DMS79 treated with DMSO at 0.1 percent for 48 hours (cell line): Measurements from ENCODE around the gene VAV3.
A peak's percentile ranks its signal among the peaks of the same experiment; 100 is the strongest.
"Not testable (repeated sequence)": the region's sequence is repeated elsewhere in the genome, so short reads cannot be mapped to it uniquely, and the experiment has no call there.

Experiments used
- DNase-seq: peaks from one replicate; lab custom pipeline; 2025; lab: John Stamatoyannopoulos, UW

The VAV3 gene, protein sequence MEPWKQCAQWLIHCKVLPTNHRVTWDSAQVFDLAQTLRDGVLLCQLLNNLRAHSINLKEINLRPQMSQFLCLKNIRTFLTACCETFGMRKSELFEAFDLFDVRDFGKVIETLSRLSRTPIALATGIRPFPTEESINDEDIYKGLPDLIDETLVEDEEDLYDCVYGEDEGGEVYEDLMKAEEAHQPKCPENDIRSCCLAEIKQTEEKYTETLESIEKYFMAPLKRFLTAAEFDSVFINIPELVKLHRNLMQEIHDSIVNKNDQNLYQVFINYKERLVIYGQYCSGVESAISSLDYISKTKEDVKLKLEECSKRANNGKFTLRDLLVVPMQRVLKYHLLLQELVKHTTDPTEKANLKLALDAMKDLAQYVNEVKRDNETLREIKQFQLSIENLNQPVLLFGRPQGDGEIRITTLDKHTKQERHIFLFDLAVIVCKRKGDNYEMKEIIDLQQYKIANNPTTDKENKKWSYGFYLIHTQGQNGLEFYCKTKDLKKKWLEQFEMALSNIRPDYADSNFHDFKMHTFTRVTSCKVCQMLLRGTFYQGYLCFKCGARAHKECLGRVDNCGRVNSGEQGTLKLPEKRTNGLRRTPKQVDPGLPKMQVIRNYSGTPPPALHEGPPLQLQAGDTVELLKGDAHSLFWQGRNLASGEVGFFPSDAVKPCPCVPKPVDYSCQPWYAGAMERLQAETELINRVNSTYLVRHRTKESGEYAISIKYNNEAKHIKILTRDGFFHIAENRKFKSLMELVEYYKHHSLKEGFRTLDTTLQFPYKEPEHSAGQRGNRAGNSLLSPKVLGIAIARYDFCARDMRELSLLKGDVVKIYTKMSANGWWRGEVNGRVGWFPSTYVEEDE

DNA sequence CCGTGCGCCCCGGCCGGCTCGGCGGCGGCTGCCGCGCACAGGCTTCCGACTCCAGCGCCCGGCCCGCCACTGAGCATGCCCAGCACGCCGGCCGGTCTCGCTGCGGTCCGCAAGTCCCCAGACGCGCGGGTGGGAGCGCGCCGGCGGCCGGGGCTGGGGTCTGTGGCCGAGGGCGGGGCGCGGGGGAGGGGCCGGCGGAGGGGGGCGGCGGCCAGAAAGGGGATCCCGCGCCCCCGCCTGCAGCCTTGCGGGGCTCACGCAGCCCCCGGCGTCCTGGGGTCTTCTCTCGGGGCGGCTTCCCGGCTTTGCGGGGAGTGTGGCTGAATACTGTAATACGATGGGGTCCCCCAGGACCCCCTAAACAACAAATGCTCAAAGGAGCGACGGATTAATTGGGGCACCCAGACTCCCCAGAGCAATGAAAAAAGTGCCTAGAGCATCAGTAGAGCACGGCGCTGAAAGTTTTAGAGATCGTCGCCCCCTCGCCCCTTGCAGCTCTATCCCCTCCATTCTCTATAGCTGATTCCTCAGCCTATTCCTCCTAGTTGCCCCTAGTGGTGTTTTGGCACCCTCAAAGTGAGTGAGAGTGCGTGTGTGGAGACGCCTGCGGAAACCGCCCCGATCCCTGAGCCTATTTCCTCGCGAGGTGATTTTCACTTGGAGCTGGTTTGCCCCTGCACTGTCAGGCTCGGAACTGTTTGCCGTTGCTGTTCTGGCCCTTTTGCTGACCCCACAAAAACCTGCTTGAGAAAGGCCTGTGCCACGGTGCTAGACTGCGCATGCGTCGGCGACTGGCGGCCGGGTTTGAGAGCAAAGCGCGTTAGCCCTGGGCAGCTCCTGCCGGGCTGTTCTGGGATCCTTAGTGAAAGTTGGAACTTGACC, at the start of gene VAV3:
VAV3 (minus strand) TSS at position 71 of the 882 bp plus-strand sequence. CDS start 311 bp downstream, outside the sequence.
- peak; percentile 62 for DNase-seq

DNA sequence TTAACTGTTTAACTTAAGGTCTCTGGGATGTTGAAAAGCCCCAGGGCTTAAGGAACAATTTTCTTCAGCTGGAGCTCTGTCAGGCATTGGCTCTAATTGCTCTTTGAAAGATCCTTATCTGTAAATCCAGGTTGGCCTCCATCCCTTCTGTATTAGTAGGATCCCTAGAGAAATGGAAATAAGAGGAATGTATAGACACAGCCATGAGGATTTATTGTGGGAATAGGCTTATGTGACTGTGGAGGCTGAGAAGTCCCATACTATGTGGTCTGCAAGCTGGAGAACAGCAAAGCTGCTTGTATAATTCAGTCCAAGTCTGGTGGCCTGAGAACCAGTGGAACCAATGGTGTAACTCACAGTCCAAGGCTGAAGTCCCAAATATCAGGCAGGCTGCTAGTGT, 47.6 kb upstream of the VAV3 start:
- no peak for DNase-seq

DNA sequence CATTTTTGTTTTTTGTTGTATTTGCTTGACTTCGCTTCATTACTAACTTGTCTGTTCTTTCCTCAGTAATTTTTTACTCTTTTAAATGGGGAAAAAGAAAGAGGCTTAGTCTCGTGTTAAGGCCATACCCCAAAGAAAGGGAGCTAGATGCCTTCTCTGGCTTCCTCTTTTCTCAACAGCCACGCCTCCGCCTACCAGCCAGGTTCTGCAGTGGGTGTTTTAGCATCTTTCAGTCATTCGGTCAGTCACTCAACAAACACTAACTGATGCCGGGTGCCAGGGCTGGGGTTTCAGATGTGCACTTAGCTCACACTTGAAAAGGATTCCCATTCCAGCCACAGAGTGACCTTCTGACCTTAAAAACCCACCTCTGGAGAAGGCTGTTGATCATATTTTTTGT, 46.3 kb upstream of the VAV3 start:
- no peak for DNase-seq

DNA sequence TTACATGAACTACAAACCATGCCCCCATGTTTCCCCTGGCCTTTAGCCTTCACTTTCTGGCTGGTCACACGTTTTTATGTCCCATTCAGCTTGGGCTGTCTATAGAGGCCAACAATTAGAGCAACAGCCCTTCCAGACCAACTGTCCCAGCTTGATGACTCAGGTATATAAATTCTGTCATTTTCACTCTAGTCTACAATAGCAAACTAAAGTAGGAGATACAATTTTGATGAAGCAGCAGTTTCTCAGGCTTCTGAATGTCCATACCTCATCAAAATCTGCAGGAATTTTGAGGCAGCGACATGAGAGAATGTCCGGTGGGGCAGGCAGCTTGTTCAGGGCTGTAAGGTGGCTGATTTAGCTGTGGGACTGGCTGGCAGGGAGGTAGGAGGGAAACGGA, 45.6 kb upstream of the VAV3 start:
- no peak for DNase-seq

DNA sequence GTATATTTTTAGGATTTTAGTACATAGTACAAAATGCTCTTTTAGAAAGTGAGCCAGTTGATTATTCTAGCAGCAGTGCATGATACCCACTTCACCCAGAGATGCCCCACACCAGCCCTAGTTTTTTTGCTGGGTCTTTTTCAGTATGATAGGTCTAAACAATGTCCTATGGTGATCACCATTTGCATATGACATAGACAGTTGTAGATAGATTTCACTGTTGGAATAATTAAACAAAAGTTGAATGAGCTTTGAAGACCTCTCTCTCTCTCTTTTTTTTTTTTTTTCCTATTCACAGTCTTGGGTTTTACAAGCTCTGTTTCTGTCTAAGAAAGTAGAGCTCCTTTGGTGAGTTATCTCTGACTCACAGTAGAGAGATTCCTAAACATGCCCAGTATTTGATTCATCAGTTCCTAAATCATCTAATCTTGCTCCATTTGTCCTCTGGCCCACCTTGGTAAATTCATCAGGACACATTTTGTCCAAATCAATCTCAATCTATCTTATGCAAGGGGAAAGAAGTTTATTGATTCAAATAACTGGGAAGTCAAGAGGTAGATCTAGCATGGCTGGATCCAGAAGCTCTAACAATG, 44.7 kb upstream of the VAV3 start:
- DNase-seq = no peak

DNA sequence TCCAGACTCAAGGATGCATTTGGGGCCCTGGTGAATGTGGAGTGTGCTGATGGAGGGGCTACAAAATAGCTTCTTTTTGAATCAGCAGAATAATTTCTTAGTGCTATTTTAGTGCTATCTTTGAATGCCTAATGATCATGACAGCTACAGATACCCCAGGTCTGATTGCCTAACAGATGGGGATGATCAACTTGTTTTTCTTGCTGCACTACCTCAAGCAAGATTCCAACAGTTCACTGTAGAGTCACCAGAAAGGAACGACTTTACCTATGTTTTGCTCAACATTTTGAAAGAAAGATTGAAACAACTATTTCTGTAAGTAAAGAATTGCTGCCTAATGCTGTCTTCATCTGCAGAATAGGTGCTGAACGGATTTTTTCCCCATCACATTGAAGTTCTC, 42.6 kb upstream of the VAV3 start:
- no peak for DNase-seq

DNA sequence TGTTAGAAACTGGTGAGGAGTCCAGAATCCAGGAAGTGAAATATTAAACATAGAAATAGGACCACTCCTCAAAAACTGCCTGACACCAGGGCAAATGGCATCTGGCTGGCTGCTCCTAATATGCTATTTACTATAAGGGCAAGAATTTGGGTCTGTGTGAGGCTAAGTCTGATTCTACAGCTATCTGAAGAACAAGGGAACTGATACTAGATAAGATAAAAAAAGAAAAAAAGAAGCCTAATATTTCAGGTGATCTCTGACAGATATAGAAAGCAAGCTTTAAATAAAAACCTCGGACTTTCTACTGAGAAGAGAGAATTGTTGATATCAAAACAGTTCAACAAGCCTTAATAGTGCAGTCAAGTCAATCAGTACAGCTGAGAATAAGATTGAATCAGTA, 42.1 kb upstream of the VAV3 start:
- no peak for DNase-seq

DNA sequence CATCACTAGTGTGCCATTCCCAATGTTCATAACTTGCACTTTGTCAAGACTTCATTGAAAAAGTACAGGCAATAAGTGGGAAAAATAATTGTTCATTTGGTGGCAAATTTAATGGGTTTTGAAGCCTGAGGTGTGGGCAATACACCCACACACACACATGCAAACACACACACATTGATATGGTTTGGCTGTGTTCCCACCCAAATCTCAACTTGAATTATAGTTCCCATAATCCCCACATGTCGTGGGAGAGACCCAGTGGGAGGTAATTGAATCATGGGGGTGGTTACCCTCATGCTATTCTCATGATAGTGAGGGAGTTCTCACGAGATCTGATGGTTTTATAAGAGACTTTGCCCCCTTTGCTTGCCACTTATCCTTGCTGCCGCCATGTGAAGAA, 39.9 kb upstream of the VAV3 start:
- not testable (repeated sequence) for DNase-seq

DNA sequence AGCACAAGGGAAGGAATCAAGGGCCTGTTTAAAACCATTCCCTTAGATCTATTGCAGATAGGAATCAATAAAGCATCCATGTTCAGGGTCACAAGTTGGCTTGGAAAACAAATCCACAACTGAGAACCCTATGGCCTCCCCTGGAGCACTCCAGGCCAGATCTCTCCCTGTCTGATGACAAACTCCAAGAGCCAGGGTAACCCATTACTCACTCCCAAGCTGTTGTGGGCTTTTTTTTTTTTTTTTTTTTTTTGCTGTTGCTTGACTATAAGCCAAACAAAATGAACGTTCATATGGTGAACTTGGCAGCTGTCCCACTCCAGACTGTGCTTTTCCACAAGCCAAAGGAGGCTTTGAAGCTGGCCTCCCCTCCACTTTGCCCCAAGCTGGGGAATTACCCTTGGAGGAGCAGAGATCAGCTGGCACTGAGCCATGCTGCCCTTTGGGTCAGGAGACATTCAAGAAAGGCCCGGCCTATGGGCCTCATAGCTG, 35.7 kb upstream of the VAV3 start:
- peak; percentile 72 for DNase-seq

DNA sequence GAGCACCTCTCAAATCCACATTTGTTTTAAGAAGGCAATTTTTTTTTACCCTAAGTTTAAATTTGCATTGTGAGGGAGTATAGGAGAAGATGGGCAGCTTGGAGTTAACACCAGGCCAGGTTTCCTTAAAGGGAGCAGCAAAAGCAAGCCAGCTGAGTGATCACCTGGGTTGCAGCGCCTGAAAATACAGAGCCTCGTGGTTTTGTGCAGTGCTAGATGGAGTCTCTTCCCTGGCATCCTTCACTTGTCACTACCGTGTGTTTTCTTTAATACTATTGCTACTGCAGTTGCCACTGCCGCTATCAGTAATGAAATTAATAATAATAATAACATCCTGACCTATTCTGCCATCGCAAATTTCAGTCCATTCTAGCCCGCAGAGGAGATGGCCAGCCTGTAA, 35.2 kb upstream of the VAV3 start:
- peak; percentile 19 for DNase-seq

DNA sequence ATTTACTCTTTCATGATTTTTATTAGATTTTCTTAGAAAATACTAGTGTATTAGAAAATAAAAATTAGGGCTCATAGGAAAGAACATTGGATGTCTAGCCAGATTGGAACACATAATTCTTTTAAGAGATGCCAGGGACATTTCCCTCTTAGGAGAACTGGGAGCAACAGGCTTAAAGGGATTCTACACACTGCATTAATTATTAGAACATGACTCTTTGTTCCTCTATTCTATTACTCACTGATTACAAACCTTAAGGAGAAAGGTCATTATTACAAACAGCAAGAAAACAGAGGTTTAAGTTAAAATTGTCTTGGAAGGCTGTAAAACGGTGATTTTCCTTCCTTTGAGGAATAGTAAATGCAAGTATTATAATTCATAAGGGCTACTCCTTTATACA, 32.9 kb upstream of the VAV3 start:
- DNase-seq = no peak

DNA sequence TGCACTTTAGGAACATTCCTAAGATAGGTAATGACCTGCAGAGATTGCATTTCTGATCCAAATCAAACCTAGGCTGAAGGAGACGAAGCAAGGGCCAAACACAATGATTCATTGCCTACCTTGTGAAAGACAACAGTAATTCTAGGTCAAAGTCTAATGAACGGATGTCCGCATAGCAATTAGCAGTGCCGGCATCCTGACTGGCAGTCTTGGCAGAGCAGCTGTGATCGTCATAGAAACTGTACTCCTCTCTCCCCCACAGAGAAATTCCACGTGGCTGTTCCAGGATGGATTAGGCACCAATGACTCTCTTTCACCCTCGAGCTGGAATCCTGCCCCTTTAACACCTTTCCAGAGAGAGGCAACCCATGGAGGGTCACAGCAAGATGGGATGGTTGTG, 28.9 kb upstream of the VAV3 start:
- DNase-seq = no peak

DNA sequence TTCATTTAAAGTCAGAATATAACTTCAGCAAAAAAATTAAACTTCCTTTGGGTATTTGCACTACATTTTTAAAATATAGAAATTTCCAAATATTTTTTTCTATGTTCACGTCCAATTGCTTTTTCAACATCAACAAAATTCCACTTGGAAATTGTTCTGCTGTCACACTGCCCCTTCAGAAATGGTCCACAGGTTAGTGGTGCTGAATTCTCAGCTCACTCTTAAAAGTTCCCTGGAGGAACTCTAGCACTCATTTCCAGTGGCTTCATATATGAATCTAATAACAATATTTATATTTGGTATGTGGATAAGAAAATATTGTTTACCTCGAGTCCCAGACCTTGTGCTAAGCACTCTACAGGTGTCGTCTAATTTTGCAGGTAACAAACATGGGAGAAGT, 27.4 kb upstream of the VAV3 start:
- no peak for DNase-seq

DNA sequence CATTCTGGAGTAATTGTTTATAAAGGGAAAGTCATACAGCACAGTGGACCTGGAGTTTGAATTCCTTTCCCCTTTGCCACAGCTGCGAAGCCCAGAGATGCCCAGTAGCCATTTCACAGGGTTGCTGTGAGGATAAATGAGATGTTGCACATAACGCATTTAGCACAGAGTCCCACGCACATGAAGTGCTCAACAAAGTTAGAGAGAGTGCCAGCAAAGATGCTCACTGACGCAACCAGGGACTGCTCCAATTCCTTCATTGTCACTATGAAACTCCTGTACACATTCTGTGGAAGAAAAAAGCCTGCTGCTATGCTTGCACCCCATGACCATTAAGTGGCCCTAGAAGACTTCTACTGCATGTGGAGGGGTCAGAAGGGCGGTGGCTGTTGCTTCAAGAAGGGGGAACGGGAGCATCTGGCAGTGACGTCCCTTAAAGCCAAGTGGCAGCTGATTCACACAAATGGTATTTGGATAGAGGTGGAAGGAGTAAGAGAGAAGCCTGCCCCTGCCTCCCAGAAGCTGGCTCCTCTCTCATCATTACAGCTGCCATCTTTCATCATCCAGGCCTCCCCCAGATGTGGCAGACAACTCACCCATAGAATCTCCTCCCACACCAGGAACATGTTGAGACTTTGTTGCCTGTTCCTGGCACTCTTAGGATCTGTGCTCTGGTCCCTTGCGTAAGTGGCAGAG, 26.5 kb upstream of the VAV3 start:
- DNase-seq = no peak

DNA sequence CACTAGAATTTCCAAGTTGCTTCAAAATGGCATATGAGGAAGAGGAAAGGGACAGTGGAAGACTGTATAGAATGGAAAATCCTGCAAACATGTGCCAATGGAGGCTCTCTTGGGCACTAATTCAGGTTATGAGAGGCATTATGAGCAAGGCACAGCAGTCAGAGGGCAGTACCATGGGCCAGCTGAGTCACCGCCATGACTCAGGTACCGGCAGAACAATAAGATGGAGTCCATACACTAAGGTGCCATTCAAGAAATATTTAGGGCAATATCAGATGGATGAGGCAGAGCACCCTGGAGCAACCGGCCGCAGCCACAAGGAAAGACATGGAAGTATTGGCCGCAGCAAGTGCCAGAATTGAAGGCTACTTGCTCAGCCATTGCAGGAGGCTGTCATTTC, 25.6 kb upstream of the VAV3 start:
- no peak for DNase-seq

DNA sequence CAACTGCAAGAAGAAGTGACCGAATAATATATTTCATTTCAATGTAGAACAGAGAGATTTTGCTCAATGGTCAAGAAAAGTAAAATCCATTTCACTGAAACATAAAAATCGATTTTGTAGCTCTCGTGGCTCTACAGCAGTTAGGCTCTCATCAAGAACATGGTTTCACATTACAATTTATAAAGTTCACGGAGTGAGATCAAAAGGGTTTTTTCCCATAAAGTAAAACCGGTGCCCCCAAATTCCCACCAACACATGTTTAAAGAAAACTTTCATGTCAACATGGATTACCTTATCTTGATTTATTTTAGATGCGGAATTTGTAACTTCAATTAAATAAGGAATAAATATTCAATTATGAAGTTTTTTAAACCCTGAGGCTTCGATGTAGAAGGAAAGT, 16.3 kb upstream of the VAV3 start:
- DNase-seq = no peak

DNA sequence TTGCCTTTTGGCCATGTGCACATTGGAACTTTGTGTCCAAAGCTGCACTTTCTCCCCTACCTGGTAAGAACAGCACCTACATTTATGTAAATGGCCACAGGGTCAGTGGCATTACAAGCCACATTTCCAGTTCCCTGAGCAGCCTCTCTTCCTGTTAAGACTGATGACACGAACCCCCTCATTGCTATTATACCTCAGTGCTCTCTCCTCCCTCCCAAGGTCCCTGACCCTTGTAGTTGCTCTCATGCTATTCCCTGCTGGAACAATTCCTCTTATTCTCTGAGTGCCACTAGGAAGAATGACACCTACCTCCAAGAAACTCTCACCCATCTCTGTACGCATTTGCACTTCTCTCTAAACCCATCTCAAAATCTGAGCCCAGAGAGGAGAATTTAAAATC, 14.9 kb upstream of the VAV3 start:
- DNase-seq = no peak

DNA sequence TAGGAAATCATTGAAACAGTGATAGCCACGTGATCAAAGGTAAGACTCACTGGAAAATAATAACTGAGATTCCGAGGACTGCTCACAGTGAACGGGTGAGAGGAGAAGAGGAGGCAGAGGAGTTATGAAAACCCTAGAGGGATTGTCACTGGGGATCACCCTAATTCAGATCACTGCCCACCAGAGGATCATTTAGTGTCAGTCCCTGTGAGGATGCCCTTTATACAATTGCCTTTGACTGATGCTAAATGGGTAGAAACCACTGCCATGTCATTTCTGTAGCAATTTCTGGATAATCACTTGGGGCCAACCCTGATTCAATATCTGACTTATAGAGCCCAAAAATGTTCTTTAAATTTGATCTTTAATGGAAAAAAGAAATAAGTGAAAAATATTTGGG, 14.1 kb upstream of the VAV3 start:
- no peak for DNase-seq

DNA sequence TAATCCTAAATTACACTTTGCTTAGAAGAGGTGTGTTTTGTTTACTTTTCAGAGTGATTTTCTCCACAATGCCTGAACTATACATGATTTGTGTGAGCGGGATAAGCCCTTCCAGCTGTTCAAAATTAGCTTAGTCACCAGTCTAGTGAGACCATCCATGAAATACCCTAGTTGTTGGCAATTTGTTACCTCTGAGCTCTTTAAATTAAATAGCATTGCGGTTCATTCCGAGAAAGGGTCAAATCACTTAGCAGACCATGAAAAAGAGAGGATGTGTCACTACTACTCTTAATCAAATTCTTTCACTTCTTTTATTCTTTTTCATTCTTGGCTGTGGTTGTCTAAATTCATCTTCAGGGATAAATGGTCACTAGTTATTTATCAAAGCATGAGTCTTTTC, 11.9 kb upstream of the VAV3 start:
- no peak for DNase-seq

DNA sequence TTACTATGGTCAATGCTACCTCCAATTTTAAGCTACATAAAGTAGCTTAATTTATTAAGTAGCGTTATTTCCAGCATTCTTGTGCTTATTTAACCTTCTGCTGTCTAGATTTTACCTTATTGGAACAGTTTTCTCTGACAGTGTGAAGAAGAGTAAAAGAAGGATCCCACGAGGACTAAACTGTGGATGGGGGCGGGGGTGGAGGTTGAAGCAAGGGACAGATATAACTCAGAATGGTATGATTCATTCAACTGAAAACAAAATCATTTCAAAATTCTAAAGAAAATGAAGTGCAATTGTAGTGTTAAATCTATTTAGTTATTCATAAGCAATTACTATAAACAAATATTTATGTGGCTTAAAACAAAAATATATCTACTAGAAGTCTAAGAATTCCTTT, 11.5 kb upstream of the VAV3 start:
- DNase-seq = no peak

DNA sequence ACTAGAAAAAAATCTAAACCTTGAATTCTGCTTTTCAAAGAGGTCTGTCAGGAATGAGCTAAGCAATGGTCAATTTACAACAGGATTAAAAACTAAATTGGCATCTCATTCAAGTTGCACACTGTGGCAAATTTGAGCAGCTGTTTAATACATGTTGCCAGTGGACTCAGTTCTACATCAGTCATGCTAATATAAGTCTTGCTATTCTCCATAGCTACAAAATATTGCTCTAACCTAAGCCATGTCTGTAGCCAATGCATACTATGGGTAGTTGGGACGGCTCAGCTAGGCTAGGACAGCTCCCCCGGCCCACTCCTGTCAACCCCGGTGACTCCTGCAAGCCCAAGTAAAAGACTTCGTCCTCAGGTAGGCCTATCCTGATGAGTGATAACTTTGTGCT, 10.9 kb upstream of the VAV3 start:
- no peak for DNase-seq
